Neural crest cell (in vitro differentiated cells): ENCODE measurements around the gene DLG5. TPM values are rescaled to one million over a fixed set of nuclear protein-coding genes. Genes with fewer than 3 reads are reported as not detected.
A peak's percentile ranks its signal among the peaks of the same experiment; 100 is the strongest.

ENCODE experiments used
- DNase-seq: peaks from one replicate; pipeline ENCODE4 v3.0.0; 2021; ENCODE audit warnings: low read depth, mixed read lengths, low spot score
- H3K27ac Mint-ChIP-seq: one replicate; pipeline ENCODE4 v1.8.0; 2021; ENCODE audit warnings: mild to moderate bottlenecking, mixed read lengths; ENCODE audit not compliant: unreplicated experiment
- H3K27me3 Mint-ChIP-seq: 2 replicates; pipeline ENCODE4 v1.8.0; 2021; ENCODE audit warnings: low read depth, mild to moderate bottlenecking, mixed read lengths
- H3K36me3 Mint-ChIP-seq: 2 replicates; pipeline ENCODE4 v1.8.0; 2021; ENCODE audit warnings: low read depth, mild to moderate bottlenecking, mixed read lengths
- H3K4me1 Mint-ChIP-seq: 2 replicates; pipeline ENCODE4 v1.8.0; 2021; ENCODE audit warnings: mixed read lengths
- H3K4me3 Mint-ChIP-seq: one replicate; pipeline ENCODE4 v1.8.0; 2021; ENCODE audit warnings: mild to moderate bottlenecking, mixed read lengths
- H3K9me3 Mint-ChIP-seq: 2 replicates; pipeline ENCODE4 v1.8.0; 2021; ENCODE audit warnings: mixed read lengths
- CTCF ChIP-seq: fragments of 200-600 bp; sonication (generic); conservative IDR thresholded peaks from 2 replicates; pipeline ENCODE4 v1.5.0; 2021; ENCODE audit warnings: antibody characterized with exemption, mild to moderate bottlenecking
- total RNA-seq: library from RNA; stranded (reverse); gene quantifications from 2 replicates; pipeline ENCODE4 v1.2.1, GENCODE V29; 2021

The DLG5 gene
- total RNA-seq, 1 donor from 2014 or later, result 87.3 TPM

GRCh38 chr10:77959887-77960455 is 33.4 kb upstream of the DLG5 start:
- Mint-ChIP-seq H3K27me3 (no peaks in the 10 kb centered on the region), H3K9me3 (peaks cover 6% of the 10 kb centered on the region), H3K4me1 (peaks cover 12% of the 10 kb centered on the region), H3K36me3 (peaks cover 5% of the 10 kb centered on the region), H3K4me3 (no peak overlapping the region), H3K27ac (no peak overlapping the region)
- no peak for DNase-seq
- no peak for TF ChIP-seq CTCF

DNA sequence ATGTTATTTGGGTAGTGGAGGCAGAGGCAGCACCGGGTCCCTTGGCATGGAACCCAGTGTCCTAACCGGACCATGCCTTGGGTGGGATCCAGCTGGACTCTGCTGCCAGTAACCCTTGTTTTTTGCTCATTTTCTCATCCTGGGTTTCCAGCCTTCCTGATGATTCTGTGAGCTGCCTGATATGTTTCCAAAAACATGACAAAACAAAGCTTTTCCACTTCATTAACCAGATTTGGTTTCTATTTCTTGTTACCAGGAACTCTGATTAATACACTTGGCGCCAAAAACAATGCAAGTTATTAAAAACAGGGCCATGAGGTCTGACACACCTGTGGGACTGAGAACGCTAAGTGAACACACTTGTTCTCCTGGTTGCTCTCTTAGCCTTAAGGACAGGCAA is 32.8 kb upstream of the DLG5 start:
- H3K4me3 Mint-ChIP-seq, result no peak overlapping the region
- H3K9me3 Mint-ChIP-seq, result peaks cover 3% of the 10 kb centered on the region
- no peaks in the 10 kb centered on the region for H3K27me3 Mint-ChIP-seq
- peak overlapping the region; percentile 43 for H3K27ac Mint-ChIP-seq
- TF ChIP-seq CTCF, result no peak
- H3K36me3 Mint-ChIP-seq, result peaks cover 2% of the 10 kb centered on the region
- no peak for DNase-seq
- H3K4me1 Mint-ChIP-seq, result peaks cover 9% of the 10 kb centered on the region

- no peaks in the 10 kb centered on the region for H3K4me1 Mint-ChIP-seq
- peaks cover 2% of the 10 kb centered on the region for H3K36me3 Mint-ChIP-seq
- no peak for DNase-seq
- H3K27ac Mint-ChIP-seq, result no peak overlapping the region
- peaks cover 11% of the 10 kb centered on the region for H3K9me3 Mint-ChIP-seq
- no peak for TF ChIP-seq CTCF
- no peaks in the 10 kb centered on the region for H3K27me3 Mint-ChIP-seq
- no peak overlapping the region for H3K4me3 Mint-ChIP-seq
These were observed 28.6 kb upstream of the DLG5 start for GRCh38 chr10:77955136-77955535.

DNA sequence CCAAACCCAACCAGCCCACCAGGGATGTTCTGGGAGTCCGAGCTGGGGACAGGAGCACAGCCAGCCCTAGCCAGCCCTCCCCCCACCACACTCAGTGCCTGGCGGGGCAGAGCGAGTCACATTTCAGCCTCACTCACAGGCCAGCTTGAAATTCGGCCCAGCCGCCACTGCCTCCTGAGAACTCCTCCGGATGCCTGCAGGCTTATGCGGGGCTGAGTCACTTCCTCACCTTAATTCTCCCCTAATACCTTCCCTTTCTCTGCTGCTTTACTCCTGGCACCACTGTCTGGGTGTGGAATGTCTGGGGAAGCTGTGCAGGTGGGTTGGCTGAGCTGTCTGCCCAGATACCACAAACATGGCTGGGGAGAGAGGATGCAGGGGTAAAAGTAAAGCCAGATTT is 22.6 kb upstream of the DLG5 start:
- Mint-ChIP-seq H3K27me3 (no peaks in the 10 kb centered on the region), H3K27ac (no peak overlapping the region), H3K36me3 (peaks cover 2% of the 10 kb centered on the region), H3K4me3 (no peak overlapping the region), H3K4me1 (peaks cover 5% of the 10 kb centered on the region), H3K9me3 (peaks cover 11% of the 10 kb centered on the region)
- no peak for TF ChIP-seq CTCF
- DNase-seq, result no peak

GRCh38 chr10:77946084-77946483 is 19.5 kb upstream of the DLG5 start:
- H3K9me3 Mint-ChIP-seq, result peaks cover 4% of the 10 kb centered on the region
- H3K27ac Mint-ChIP-seq, result no peak overlapping the region
- H3K27me3 Mint-ChIP-seq, result no peaks in the 10 kb centered on the region
- H3K4me1 Mint-ChIP-seq, result peaks cover 16% of the 10 kb centered on the region
- DNase-seq, result no peak
- H3K4me3 Mint-ChIP-seq, result no peak overlapping the region
- no peaks in the 10 kb centered on the region for H3K36me3 Mint-ChIP-seq
- TF ChIP-seq CTCF, result no peak

- no peak overlapping the region for H3K27ac Mint-ChIP-seq
- no peak for DNase-seq
- no peaks in the 10 kb centered on the region for H3K36me3 Mint-ChIP-seq
- no peaks in the 10 kb centered on the region for H3K27me3 Mint-ChIP-seq
- no peak overlapping the region for H3K4me3 Mint-ChIP-seq
- TF ChIP-seq CTCF, result no peak
- no peaks in the 10 kb centered on the region for H3K9me3 Mint-ChIP-seq
- H3K4me1 Mint-ChIP-seq, result peaks cover 25% of the 10 kb centered on the region
These were observed 18.0 kb upstream of the DLG5 start for GRCh38 chr10:77944519-77944918.
